ENCODE measurements around the gene SIRT7.

Gene SIRT7

GRCh38 chr17:81932333-81932983 is 14.5 kb upstream of the SIRT7 start:
- DNase-seq (ENCODE audit: low read depth in 2 of 2): no peak

GRCh38 chr17:81931557-81932332 is 13.8 kb upstream of the SIRT7 start:
- no peak for DNase-seq (ENCODE audit: low read depth in 2 of 2)

GRCh38 chr17:81931189-81931556 is 13.2 kb upstream of the SIRT7 start:
- DNase-seq (ENCODE audit: low read depth in 2 of 2): no peak

- DNase-seq (ENCODE audit: low read depth in 2 of 2): no peak
Observed at GRCh38 chr17:81930142-81931125, 12.5 kb upstream of the SIRT7 start.

DNA sequence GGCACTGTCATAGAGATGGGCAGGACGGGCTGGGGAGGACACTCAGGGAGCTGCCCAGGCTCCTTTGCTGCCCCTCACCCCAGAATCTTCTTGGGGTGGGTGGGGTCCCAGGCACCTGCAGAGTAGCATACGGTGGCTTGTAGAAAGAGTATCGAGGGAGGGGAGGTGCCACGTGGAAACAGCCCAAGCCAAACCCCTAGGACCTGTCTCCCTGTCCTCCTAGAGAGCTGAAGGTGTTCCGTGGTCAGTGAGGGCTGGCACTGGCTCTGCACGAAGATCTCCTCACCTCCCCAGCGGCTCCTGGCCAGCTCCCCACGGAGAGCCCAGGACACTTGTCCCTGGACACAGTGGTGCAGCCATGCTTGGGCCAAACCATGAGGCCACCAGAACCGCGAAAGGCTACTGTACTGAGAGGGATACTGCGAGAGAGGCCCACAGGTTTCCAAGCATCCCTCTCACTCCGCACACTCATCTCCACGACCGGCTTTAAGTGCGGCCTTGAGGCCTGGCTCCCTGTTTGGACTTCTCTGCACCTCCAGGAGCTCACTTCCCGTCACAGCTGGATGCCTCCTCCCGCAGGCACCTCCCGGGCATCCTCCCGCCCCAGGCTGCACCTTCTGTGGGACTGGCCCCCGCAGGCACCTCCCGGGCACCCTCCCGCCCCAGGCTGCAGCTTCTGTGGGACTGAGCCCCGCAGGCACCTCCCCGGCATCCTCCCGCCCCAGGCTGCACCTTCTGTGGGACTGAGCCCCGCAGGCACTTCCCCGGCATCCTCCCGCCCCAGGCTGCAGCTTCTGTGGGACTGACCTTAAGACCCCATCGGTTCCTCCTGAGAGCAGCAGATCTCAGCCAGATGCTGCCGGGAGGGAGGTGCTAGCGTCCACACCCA is 11.5 kb upstream of the SIRT7 start:
- DNase-seq (ENCODE audit: low read depth in 2 of 2): no peak

DNA sequence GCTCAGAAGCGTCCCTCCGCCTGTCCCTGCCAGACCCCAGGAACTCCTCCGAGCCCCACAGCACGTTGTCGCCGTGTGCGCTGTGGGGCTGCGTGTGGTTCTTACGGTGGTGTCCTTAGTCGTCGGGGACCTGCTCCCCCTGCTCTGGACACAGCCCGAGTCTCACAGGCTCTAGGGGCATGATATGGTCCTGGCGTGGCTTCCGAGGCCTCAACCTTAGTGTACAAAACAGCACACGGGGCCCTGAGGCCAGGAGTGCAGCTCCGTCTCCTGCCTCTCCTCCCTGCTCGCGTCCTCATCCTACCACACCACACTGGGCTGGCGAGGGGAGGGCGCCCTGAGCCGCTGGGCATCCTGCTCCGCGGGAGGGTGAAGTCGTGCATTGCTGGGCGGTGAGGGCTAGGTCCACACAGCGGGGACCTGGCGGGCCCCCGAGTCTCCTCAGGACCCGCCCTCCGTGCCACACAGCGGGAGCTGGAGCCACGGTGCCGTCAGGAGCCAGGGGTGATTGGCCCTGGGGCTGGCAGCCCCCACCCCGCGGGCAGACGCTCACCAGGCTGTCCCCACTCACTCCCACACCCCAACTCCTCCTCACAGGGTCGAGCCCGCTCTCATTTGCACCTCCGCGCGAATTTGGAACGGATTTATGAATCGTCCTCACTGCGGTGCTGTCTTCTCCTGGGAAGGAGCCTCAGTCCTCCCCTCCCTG is 10.7 kb upstream of the SIRT7 start:
- DNase-seq (ENCODE audit: low read depth in 2 of 2): no peak

DNA sequence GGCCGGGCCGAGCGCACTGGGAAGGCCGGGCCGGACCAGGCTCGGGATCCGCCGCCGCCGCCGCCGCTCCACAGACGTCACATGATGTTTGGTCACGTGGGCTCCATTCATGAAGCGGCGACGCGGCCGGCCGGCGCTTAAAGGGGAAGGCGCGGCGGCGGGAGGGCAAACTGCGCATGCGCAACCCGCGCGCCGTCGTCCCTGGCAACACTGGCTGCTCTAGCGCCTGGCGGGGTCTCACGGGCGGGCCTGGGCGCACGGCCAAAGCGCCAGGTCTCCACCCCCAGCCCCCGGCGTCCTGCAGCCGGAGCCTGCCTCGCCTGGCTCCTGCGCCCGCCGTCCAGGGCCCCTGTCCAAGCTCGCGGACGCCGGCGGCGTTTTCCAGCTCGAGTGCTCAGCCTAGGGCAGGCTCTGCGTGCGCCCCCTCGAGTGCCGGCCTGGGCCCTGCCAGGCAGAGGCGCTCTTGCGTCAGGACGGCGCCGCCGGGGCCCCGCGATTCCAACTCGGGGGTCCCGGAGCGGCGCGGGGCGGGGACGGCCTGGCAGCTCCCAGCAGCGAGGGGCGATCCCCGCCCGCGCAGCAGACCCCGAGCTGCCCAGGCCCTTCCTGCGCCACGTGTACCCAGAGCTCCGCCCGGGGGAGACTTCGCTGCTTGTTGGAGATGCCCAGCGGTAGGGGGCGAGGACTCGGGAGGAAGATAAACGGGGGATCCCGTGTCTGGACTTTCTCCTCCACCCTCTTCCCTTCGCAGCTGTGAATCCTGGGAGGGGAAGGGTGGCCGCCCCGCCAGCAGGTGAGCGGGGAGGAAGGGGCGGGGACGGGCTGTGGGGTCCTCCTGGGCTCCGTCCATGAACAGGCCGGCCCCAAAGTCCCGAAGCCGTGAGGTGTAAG is 9.9 kb upstream of the SIRT7 start, which contains the start of gene MAFG:
Gene MAFG, minus strand, starts transcription at position 83 of the 891 bp plus-strand sequence. CDS start 4,550 bp downstream, outside the sequence.
- DNase-seq (ENCODE audit: low read depth in 2 of 2): peak; percentile 73 to 75

GRCh38 chr17:81927152-81927652 is 9.2 kb upstream of the SIRT7 start:
- DNase-seq (ENCODE audit: low read depth in 2 of 2): no peak

GRCh38 chr17:81926451-81927151 is 8.6 kb upstream of the SIRT7 start:
- DNase-seq (ENCODE audit: low read depth in 2 of 2): no peak

- no peak for DNase-seq (ENCODE audit: low read depth in 2 of 2)
Observed at GRCh38 chr17:81925860-81926450, 8.0 kb upstream of the SIRT7 start.

- DNase-seq (ENCODE audit: low read depth in 2 of 2): no peak
Observed at GRCh38 chr17:81924557-81925532, 6.9 kb upstream of the SIRT7 start.

GRCh38 chr17:81923302-81924260 is 5.6 kb upstream of the SIRT7 start:
- DNase-seq (ENCODE audit: low read depth in 2 of 2): no peak

DNA sequence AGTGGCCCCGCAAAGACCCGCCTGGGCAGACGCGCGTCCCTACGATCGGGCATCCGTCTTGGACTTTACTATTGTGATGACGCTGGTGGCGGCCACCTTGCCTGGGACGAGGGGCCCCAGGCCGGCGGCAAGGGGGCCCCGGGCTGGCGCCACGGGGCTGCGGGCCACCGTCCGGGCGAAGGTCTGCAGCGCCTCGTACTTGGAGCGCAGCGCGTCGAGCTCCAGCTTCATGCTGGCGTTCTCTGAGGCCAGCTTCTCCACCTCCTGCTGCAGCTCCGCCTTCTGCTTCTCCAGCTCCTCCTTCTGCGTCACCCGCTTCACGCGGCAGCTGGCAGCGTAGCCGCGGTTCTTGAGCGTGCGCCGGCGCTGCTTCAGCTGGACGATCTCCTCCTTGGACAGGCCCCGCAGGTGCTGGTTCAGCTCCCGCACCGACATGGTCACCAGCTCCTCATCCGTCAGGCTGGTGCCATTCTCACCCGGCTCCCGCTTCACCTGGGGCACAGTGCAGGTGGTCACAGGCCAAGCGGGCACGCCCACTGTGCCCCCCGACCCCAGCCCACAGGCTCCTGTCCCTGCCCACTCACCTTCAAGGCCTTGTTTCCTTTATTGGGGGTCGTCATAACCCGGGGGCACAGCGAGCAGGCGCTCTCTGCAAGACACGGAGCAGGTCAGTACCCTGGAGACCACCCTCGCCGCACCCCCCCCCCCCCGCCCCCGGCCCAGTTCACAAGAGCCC is 4.8 kb upstream of the SIRT7 start:
- DNase-seq (ENCODE audit: low read depth in 2 of 2): no peak

DNA sequence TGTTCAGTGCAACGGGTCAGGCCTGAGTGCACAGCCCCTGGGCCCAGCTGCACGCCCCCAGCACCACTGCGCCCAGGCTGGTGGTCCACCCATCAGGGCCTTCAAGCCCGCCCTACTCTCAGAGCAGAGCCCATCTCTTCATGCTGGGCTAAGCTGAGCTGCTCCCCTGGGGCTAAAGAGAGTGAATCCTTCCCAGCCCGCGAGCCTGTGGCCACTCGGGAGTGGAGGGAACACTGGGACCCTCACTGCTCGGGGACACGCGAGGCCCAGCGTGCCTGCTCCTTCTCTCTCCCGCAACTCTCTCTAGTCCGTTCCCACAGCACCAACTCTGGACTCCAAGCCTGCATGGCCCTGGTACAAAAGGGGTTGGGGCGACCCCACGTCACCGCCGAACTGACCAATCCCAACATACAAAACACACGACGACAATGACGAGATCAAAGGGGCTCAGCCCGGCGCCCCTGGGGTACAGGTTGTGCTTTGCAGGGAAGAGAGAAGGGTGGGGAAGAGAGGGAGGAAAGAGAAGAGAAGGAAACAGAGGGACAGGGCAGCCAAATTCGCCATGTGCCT is 4.1 kb upstream of the SIRT7 start:
- DNase-seq (ENCODE audit: low read depth in 2 of 2): no peak

- no peak for DNase-seq (ENCODE audit: low read depth in 2 of 2)
Observed at GRCh38 chr17:81921537-81921862, 3.5 kb upstream of the SIRT7 start.
